HepG2 (cell line): ENCODE results near the gene MED12L. TPM values are rescaled to one million over a fixed set of nuclear protein-coding genes. Genes with fewer than 3 reads are reported as not detected.
A peak's percentile ranks its signal among the peaks of the same experiment; 100 is the strongest.
"Not testable (repeated sequence)": the region's sequence is repeated elsewhere in the genome, so short reads cannot be mapped to it uniquely, and the experiment has no call there.

ENCODE experiments used
- ATAC-seq: fragments of 200-7000 bp; cut with Tn5 transposase; 3 replicates; pipeline ENCODE4 v1.9.1; 2020; ENCODE audit warnings: mild to moderate bottlenecking, moderate library complexity
- BruUV-seq: library from RNA; stranded (reverse); fragments of 400-500 nt; replicated peaks from 2 replicates; lab custom pipeline; 2021; lab: Mats Ljungman, UMichigan
- CTCF ChIA-PET: fragments of 300-600 bp; formaldehyde crosslinking; extraction: SDS; loops from one replicate; lab custom pipeline; 2021; ENCODE audit warnings: low total read pairs, inconsistent platforms, low intra/inter-chr PET ratio; lab: Yijun Ruan, JAX
- POLR2A ChIA-PET: fragments of 350-600 bp; sonication (Branson Sonifier 250); formaldehyde crosslinking; loops from one replicate; lab custom pipeline; 2020; ENCODE audit warnings: antibody characterized with exemption, inconsistent platforms; lab: Yijun Ruan, JAX
- DNase-seq: peaks from one replicate; pipeline ENCODE4 v3.0.0-alpha.2; 2015; ENCODE audit warnings: low spot score
- FAIRE-seq: peaks from 3 replicates; lab custom pipeline; 2011; peaks lifted over from hg19 to GRCh38; lab: Jason Lieb, UNC
- H2AFZ ChIP-seq: one replicate; pipeline ENCODE4 v1.6.1; 2011; ENCODE audit warnings: low read length, inconsistent platforms
- H3K27ac ChIP-seq: fragments of 300-600 bp; 3 replicates; pipeline ENCODE4 v1.8.0; 2011; ENCODE audit warnings: mixed run types, mild to moderate bottlenecking, mixed read lengths, low read length, inconsistent platforms; ENCODE audit not compliant: insufficient read depth; ENCODE audit errors: extremely low read length
- H3K27me3 ChIP-seq, 2 experiments: fragments of 200-600 bp in 1 of 2; 2 replicates in 1 of 2; 3 replicates in 1 of 2; pipeline versions ENCODE4 v1.6.0 to v1.8.0; 2011; ENCODE audit warnings: low read length in 2 of 2, mild to moderate bottlenecking in 2 of 2, moderate library complexity in 2 of 2, inconsistent platforms in 1 of 2; ENCODE audit not compliant: insufficient read depth in 2 of 2, control insufficient read depth in 1 of 2
- H3K36me3 ChIP-seq, 2 experiments: fragments of 200-600 bp in 1 of 2; replicated peaks in 1 of 2; 2 replicates in 1 of 2; 3 replicates in 1 of 2; pipeline versions ENCODE4 v1.5.1 to v1.8.0; 2011; ENCODE audit warnings: low read length in 2 of 2, inconsistent platforms in 1 of 2; ENCODE audit not compliant: insufficient read depth in 2 of 2, control insufficient read depth in 1 of 2
- H3K4me1 ChIP-seq: 2 replicates; pipeline ENCODE4 v1.5.1; 2012; ENCODE audit warnings: low read length, inconsistent platforms; ENCODE audit not compliant: insufficient read depth
- H3K4me2 ChIP-seq: 2 replicates; pipeline ENCODE4 v1.6.0; 2011; ENCODE audit warnings: low read depth, low read length, inconsistent platforms
- H3K4me3 ChIP-seq, 3 experiments: fragments of 200-600 bp in 1 of 3; sonication (generic), shearing (Covaris generic) in 1 of 3; replicated peaks in 1 of 3; 2 replicates each; pipeline ENCODE4 v1.5.1; 2011 to 2016; ENCODE audit warnings: low read length in 3 of 3, inconsistent platforms in 2 of 3, low read depth in 2 of 3, mild to moderate bottlenecking in 2 of 3, control low read depth in 1 of 3, mixed read lengths in 1 of 3; ENCODE audit not compliant: insufficient read depth in 1 of 3
- H3K79me2 ChIP-seq: one replicate; pipeline ENCODE4 v1.6.1; 2011; ENCODE audit warnings: low read length, inconsistent platforms; ENCODE audit not compliant: insufficient read depth
- H3K9ac ChIP-seq: 2 replicates; pipeline ENCODE4 v1.6.0; 2011; ENCODE audit warnings: mild to moderate bottlenecking, low read depth, low read length, inconsistent platforms; ENCODE audit not compliant: insufficient read depth
- H3K9me3 ChIP-seq: 2 replicates; pipeline ENCODE4 v1.5.1; 2012; ENCODE audit warnings: mild to moderate bottlenecking, low read length
- H4K20me1 ChIP-seq: 2 replicates; pipeline ENCODE4 v1.6.0; 2011; ENCODE audit warnings: inconsistent platforms, mild to moderate bottlenecking, low read length, moderate library complexity; ENCODE audit not compliant: insufficient read depth
- BCL6 ChIP-seq: IDR thresholded peaks from 2 replicates; pipeline ENCODE4 v1.6.1; 2016; ENCODE audit warnings: missing genetic modification reagents, missing compliant biosample characterization
- BHLHE40 ChIP-seq: IDR thresholded peaks from 2 replicates; pipeline ENCODE4 v1.6.1; 2011; ENCODE audit warnings: low read length, improper control_type of control experiment
- CBX5 ChIP-seq: sonication (generic); formaldehyde crosslinking; IDR thresholded peaks from 2 replicates; pipeline ENCODE4 v1.4.0; 2020; ENCODE audit warnings: missing genetic modification reagents, borderline replicate concordance
- FOXA1 ChIP-seq, 2 experiments: fragments of 450-650 bp in 1 of 2; sonication (generic) in 1 of 2; formaldehyde crosslinking in 1 of 2; IDR thresholded peaks; 2 replicates each; pipeline versions ENCODE4 v1.4.0 to v1.6.1; 2016 to 2020; ENCODE audit warnings: missing genetic modification reagents in 1 of 2
- JUNB ChIP-seq: sonication (generic); formaldehyde crosslinking; IDR thresholded peaks from 2 replicates; pipeline ENCODE4 v1.8.0; 2022; ENCODE audit warnings: missing genetic modification reagents, mild to moderate bottlenecking, borderline replicate concordance
- KAT7 ChIP-seq: IDR thresholded peaks from 2 replicates; pipeline ENCODE4 v1.6.1; 2018; ENCODE audit warnings: borderline replicate concordance, missing compliant biosample characterization
- MIER3 ChIP-seq: IDR thresholded peaks from 2 replicates; pipeline ENCODE4 v1.6.1; 2016; ENCODE audit warnings: missing compliant biosample characterization, borderline replicate concordance
- MIXL1 ChIP-seq: IDR thresholded peaks from 2 replicates; pipeline ENCODE4 v1.6.1; 2016
- NBN ChIP-seq: fragments of 450-650 bp; conservative IDR thresholded peaks from 2 replicates; pipeline ENCODE4 v1.6.1; 2017
- NCOR1 ChIP-seq: fragments of 200-600 bp; sonication (generic); IDR thresholded peaks from 2 replicates; pipeline ENCODE4 v1.7.0; 2017; ENCODE audit warnings: antibody characterized with exemption, low read length, borderline replicate concordance
- POGZ ChIP-seq: sonication (generic); formaldehyde crosslinking; IDR thresholded peaks from 2 replicates; pipeline ENCODE4 v1.4.0; 2020; ENCODE audit warnings: mild to moderate bottlenecking, missing genetic modification reagents
- RFXANK ChIP-seq: IDR thresholded peaks from 2 replicates; pipeline ENCODE4 v1.6.1; 2016
- SMC3 ChIP-seq: IDR thresholded peaks from 2 replicates; pipeline ENCODE4 v1.6.1; 2011; ENCODE audit warnings: low read length, improper control_type of control experiment
- SMYD3 ChIP-seq: sonication (generic); formaldehyde crosslinking; IDR thresholded peaks from 2 replicates; pipeline ENCODE4 v1.8.1; 2023; ENCODE audit warnings: mild to moderate bottlenecking, missing genetic modification reagents
- STAG1 ChIP-seq: sonication (generic); formaldehyde crosslinking; IDR thresholded peaks from 2 replicates; pipeline ENCODE4 v1.4.0; 2020; ENCODE audit warnings: missing genetic modification reagents
- ZNF10 ChIP-seq: sonication (generic); formaldehyde crosslinking; IDR thresholded peaks from 2 replicates; pipeline ENCODE4 v1.4.0; 2020; ENCODE audit warnings: mild to moderate bottlenecking, low read depth, missing genetic modification reagents, borderline replicate concordance
- ZNF7 ChIP-seq: IDR thresholded peaks from 2 replicates; pipeline ENCODE4 v1.6.1; 2016; ENCODE audit warnings: missing biosample characterization, missing genetic modification reagents
- ZNF772 ChIP-seq: sonication (generic); formaldehyde crosslinking; IDR thresholded peaks from 2 replicates; pipeline ENCODE4 v1.5.0; 2020; ENCODE audit warnings: mild to moderate bottlenecking, missing genetic modification reagents
- WGBS: methylation state at CpG from one replicate; pipeline ENCODE4 v1.1.6; 2017; ENCODE audit warnings: low lambda C conversion rate; 5-methylcytosine and 5-hydroxymethylcytosine counted together
- in situ Hi-C: cut with HindIII; loops from 2 replicates; pipeline ENCODE4 v1.10.0; 2017; ENCODE audit warnings: low pct_unique_long_range_greater_than_20kb; ENCODE audit not compliant: extremely low pct_ligation_motif_present
- intact Hi-C: fragments of 100-400 bp; cut with micrococcal nuclease; formaldehyde crosslinking; loops from one replicate; pipeline ENCODE4 v1.10.0; 2022; ENCODE audit not compliant: unreplicated experiment
- polyA plus RNA-seq, 8 experiments: library from polyadenylated mRNA; depleted of rRNA in 3 of 8; stranded (reverse) in 7 of 8; unstranded in 1 of 8; fragments of >200 nt; fragmentation: Illumina TruSeq in 4 of 8; extraction: Trizol in 4 of 8; gene quantifications; 2 replicates each; pipeline versions ENCODE4 v1.2.1 to v1.2.3, GENCODE V29; 2011 to 2016; ENCODE audit warnings: low read depth in 4 of 8, missing spikeins in 1 of 8, mixed read lengths in 1 of 8; ENCODE audit not compliant: insufficient read depth in 1 of 8
- total RNA-seq, 5 experiments: library from RNA; depleted of rRNA; stranded (reverse); fragments of >200 nt; fragmentation: Illumina TruSeq; extraction: Trizol; gene quantifications; 2 replicates each; pipeline ENCODE4 v1.2.3, GENCODE V29; 2016; ENCODE audit warnings: low read depth in 1 of 5
- TF ChIP-seq, protein P1 (sequence below): sonication (generic); formaldehyde crosslinking; IDR thresholded peaks from 2 replicates; pipeline ENCODE4 v1.5.0; 2020; ENCODE audit warnings: mild to moderate bottlenecking, missing genetic modification reagents, moderate library complexity
- TF ChIP-seq, protein P2 (sequence below): sonication (generic); formaldehyde crosslinking; IDR thresholded peaks from 2 replicates; pipeline ENCODE4 v1.8.0; 2022; ENCODE audit warnings: mild to moderate bottlenecking, missing genetic modification reagents; ENCODE audit not compliant: insufficient replicate concordance

Gene MED12L
- total and polyA plus RNA-seq, 2 of the 13 experiments (the other 11 are each of a cell fraction or from before 2014, with no cell fraction given) = 0.07 to 0.64 TPM

DNA sequence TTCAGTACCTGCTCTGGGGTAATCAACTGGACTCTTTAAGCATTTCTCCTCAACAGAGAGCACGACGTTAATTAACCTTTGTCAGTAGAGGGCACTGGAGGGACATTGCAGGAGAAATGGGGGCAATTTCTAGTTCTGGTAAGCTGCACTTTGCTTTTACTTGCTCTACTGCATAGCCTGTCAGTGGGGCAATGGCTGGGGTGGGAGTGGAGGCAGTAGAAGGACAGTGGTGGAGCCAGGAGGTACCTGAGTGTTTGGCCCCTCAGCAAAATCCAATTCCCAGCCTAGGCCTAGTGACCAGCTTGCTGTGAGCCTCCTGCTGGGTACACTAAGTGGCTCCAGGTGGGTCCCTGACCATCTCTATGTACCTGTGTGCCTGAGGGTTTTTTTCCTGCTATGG is 18.3 kb upstream of the MED12L start:
- TF ChIP-seq CBX5 (CRISPR knock-in tag) (no peak), NCOR1 (no peak), MIER3 (no peak), SMC3 (peak; percentile 28; the same call in 1 of the 2 replicates), ZNF7 (no peak), BCL6 (CRISPR knock-in tag) (no peak), ZNF10 (CRISPR knock-in tag) (no peak), JUNB (no peak), MIXL1 (CRISPR knock-in tag) (peak; percentile 99), STAG1 (peak; percentile 68), BHLHE40 (no peak), NBN (no peak), ZNF772 (no peak), FOXA1 (IDR thresholded peaks at IDR 0.05) (no peak), FOXA1 (CRISPR knock-in tag; IDR thresholded peaks at IDR 0.05) (no peak), RFXANK (CRISPR knock-in tag) (no peak), KAT7 (no peak), SMYD3 (CRISPR knock-in tag) (no peak), POGZ (CRISPR knock-in tag) (no peak)
- TF ChIP-seq, protein P1, sequence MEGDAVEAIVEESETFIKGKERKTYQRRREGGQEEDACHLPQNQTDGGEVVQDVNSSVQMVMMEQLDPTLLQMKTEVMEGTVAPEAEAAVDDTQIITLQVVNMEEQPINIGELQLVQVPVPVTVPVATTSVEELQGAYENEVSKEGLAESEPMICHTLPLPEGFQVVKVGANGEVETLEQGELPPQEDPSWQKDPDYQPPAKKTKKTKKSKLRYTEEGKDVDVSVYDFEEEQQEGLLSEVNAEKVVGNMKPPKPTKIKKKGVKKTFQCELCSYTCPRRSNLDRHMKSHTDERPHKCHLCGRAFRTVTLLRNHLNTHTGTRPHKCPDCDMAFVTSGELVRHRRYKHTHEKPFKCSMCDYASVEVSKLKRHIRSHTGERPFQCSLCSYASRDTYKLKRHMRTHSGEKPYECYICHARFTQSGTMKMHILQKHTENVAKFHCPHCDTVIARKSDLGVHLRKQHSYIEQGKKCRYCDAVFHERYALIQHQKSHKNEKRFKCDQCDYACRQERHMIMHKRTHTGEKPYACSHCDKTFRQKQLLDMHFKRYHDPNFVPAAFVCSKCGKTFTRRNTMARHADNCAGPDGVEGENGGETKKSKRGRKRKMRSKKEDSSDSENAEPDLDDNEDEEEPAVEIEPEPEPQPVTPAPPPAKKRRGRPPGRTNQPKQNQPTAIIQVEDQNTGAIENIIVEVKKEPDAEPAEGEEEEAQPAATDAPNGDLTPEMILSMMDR = peak; percentile 72
- TF ChIP-seq, protein P2, sequence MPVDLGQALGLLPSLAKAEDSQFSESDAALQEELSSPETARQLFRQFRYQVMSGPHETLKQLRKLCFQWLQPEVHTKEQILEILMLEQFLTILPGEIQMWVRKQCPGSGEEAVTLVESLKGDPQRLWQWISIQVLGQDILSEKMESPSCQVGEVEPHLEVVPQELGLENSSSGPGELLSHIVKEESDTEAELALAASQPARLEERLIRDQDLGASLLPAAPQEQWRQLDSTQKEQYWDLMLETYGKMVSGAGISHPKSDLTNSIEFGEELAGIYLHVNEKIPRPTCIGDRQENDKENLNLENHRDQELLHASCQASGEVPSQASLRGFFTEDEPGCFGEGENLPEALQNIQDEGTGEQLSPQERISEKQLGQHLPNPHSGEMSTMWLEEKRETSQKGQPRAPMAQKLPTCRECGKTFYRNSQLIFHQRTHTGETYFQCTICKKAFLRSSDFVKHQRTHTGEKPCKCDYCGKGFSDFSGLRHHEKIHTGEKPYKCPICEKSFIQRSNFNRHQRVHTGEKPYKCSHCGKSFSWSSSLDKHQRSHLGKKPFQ (CRISPR knock-in tag) = no peak
- peak; percentile 42 for DNase-seq
- WGBS = 0% methylated on average over 2 of the region's 2 CpGs
- BruUV-seq = no TSS peak
- Histone ChIP-seq H3K79me2 (no peaks in the 10 kb centered on the region), H4K20me1 (no peaks in the 10 kb centered on the region), H3K9me3 (no peaks in the 10 kb centered on the region), H3K27ac (no peak overlapping the region), H3K4me2 (no peak overlapping the region), H3K36me3 (no peaks in the 10 kb centered on the region), H3K27me3 (no peaks in the 10 kb centered on the region), H3K4me1 (no peaks in the 10 kb centered on the region), H2AFZ (no peak overlapping the region), H3K4me3 (no peak overlapping the region), H3K9ac (no peak overlapping the region)
- ChIA-PET POLR2A (no interaction called here), CTCF (interaction anchor here (2.6 kb wide), 1 partner anchor 79 kb away, joined by 13 read pairs; no protein-coding TSS in a partner anchor)
- in situ Hi-C loops (no loop called here), intact Hi-C loops (loop anchor here (1.0 to 5.0 kb wide), 3 partner anchors 20 to 215 kb away; no protein-coding TSS in a partner anchor)
- ATAC-seq = peak; percentile 87
- FAIRE-seq = peak; percentile 36

DNA sequence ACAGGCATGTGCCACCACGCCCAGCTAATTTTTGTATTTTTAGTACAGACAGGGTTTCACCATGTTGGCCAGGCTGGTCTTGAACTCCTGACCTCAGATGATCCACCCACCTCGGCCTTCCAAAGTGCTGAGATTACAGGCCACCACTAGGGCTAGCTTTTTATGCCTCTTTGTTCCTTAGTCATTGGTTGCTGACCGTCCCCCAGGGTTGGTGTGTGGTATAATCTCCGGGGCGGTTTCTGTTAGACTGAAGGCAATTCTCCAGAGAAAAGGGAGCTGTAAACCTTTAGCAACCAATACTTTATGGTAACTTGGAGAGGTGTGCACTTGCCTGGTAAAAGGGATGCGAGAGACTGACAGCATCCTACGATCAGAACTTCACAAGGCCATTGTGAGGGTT is 12.6 kb upstream of the MED12L start:
- H3K4me2 ChIP-seq, H2AFZ ChIP-seq, CTCF ChIA-PET, BruUV-seq, H3K79me2 ChIP-seq, H3K9ac ChIP-seq, H3K4me3 ChIP-seq, intact Hi-C loops, H3K27me3 ChIP-seq, H3K9me3 ChIP-seq, ATAC-seq, in situ Hi-C loops, FAIRE-seq, H3K4me1 ChIP-seq, DNase-seq, H3K27ac ChIP-seq, H4K20me1 ChIP-seq, POLR2A ChIA-PET, H3K36me3 ChIP-seq: not testable (repeated sequence)
- WGBS = 69% methylated on average over 7 of the region's 7 CpGs
